HG03095 (cell line): Measurements from ENCODE around the gene COL23A1.

Experiments used
- ATAC-seq: cut with Tn5 transposase; IDR thresholded peaks from one replicate; pipeline ENCODE4 v1.9.1; 2021; ENCODE audit warnings: moderate library complexity; ENCODE audit not compliant: unreplicated experiment

Gene COL23A1

DNA sequence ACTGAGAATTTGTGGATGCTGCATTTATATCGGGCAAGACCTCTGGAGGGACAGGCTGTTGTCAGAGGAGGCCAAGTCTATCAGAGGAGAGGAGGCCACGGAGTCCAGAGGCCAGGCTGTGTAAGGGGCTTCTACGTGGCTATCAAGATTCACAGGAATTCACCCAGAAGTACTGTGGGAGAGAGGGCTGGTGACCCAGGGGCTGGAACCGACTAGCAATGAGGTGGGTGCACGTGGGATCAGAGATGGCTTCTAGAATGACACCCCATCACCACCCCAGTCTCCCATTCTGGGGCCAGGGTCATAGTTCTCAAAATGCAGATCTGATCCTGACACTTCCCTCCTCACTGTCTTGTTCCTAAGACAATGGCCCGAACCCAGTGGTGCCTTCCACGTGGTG, 296.4 kb downstream of the COL23A1 start:
- no peak for ATAC-seq

DNA sequence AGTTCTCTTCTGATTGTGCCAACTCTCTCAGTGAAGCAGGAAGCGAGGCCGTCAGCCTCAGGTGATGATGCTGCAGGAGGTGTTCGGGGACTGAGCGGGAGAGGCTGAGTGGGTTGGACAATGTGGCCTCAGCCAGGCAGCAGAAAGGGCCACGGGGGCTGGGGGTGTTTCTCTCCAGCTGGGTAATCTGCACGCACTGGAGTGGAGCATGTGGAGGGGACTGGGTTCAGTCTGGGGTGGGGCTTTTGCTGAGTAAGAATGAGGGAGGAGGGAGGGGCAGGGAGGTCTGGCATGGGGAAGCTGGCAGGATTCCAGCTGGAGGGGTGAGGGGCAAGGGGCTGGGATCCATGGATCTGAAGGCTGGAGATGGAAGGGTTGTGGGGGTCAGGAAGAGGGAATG, 296.8 kb downstream of the COL23A1 start:
- no peak for ATAC-seq

DNA sequence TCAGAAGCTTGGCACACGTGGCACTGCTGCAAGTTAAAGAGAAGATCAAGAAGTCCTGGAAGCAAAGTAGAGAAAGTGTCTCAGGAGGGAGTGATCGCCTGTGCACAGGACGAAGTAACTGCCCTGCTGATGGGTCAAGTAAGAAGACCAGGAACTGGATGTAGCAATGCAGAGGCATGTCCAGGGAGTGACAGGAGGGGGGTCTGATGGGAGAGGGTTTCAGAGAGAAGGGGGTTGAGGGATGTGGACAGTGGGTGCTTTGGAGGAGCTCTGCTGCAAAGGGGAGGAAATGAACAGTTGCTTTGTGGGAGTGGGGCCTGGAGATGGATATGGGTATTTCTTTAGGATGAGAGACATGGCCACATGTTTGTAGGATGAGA, 297.4 kb downstream of the COL23A1 start:
- no peak for ATAC-seq

DNA sequence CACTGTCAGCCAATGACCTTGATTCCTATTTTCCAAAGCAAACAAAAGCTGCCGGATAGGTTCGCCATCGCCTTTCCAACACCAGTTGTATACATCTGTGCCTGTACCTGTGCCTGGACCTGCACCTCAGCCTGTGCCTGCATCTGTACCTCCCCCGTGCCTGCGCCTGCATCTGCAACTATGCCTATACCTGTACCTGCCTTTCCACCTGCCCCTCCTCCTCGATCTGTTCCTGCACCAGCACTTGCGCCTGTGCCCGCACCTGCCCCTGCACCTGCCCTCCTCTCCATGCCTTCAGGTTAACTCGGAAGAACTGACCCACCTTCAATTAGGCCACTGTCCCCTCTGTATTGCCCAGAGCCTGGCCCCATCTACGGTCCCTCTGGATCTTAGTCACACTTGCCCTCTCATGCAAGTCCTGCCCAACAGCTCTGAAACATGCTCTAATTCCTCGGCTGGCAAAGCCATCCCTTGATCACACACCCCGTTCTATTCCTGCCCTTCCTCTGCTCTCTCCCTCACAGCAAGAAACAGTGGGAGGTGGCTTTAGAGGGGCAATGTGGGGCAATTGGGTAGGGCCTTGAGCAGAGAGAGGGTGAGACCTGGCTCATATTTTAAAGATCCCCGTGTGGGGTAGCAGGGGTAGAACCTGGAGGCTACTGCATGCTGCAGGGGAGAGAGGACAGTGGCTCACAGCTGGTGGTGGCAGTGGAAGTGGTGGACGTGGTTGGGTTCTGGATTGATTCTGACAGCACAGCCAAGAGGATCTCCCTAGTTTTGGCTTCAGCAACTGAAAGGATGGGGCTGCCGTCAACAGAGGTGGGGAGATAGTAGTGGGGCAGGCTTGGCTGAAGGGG, 298.0 kb downstream of the COL23A1 start:
- ATAC-seq, result no peak

DNA sequence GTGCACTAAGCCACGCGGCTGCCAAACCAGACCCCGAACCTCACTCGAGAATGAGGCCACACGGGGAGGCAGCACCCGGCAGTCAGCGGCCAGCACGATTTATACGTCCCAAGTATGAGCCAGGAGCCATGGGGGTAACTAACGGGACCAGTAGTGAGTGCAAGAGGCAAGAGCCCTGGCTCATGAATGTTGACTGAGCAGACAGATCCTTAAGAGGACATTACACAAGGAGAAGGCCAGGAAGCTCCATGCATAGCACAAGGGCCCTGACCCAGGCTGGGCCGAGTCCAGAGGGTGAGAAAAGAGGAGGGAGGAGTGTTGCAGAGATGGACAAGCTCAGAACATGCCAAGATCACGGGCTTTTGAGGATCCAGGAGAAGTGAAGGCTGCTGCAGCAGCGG, 299.0 kb downstream of the COL23A1 start:
- ATAC-seq, result no peak

DNA sequence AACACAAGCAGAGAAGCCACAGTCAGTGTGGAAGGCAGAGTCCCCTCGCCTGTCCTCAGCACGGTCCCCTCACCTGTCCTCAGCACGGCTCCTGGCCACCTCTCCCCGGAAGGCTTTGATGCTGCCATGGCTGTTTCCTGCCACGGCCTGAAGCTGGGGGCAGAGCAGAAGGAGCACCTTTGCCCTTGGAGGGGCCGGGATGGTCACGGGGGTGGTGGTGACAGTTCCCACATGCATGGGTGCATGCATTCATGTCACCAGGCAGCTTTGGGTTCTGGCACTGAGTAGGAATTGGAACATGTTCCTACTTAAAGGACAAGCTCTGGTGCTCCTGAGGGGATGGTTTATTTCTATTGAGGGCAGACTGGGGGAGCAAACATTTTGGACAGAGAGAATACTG, 299.8 kb downstream of the COL23A1 start:
- no peak for ATAC-seq

DNA sequence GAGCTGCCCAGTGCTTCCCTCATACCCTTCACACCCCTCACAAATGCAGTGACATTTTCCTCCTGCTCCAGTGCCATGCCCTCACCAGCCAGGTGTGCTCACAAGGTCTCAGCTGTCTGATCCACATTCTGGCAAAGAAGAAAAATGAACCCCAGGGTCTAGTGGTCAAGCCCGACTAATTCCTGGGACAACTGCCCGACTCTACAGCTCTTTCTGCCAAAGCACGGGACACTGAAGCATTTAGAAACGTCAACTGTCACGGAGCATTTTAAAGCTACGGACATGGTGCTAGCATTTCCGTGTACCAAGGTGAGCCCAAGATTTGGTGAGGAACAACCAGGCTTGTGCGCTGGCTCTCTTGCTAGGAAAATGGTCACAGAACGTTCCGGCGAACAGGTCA, 300.8 kb downstream of the COL23A1 start:
- no peak for ATAC-seq

DNA sequence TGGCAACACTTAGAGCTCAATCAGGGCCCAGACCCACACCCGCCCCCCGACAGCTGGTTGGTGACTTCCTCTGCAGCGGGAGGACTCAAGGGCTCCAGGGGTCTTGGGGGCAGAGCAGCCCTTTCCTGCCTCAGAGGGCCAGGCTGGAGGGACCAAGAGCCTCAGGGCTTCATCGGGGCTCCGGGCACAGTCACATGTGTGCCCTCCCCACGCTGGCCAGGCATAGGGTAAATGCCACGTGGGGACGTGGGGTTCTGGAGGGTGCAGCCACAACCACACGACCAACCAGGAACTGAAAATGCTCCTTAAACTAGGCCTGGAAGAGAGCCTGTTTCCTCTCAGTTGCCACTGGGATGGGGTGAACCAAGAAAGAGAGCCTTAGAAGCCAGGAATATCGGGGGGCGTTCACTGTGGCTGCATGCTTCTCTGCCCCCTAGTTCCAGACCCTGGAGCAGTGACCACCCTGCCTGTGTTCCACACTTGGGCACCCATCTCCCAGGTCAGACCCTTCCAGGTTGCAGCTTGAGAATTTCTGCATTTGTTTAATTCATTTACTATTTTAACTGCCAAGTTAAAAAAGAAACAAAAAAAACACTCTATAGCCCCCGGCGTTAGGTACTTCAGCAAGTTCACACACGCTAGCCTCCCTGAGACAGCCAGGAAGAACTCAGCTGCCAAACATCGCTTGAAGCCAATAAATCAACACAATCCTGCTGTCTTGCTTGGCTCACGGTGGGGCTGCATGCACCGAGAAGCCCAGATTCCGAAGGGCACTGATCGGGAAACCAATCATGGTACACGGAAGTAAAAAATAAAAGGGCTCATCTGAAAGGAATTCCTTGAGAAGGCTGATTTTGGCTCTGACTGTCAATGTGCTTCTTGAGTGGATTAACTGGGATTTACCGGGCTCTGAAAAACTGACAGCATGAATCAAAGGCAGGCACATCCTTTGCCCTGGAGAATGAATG, 301.5 kb downstream of the COL23A1 start:
- ATAC-seq, result no peak

DNA sequence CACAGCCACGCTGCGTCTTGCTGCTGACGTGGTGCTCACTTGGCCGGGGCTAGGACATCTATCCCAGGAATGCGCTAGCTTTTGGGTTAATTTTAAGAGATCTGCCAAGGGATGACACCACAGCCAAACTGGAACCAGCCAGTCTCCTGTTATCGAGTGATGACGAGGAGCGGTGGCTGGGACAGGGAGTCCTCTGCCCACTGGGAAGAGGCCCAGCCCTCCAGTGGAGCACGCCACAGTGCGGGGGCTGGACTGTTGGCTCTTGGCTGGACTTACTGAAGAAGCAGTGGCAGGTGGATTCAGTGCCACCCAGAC, 302.4 kb downstream of the COL23A1 start:
- no peak for ATAC-seq

DNA sequence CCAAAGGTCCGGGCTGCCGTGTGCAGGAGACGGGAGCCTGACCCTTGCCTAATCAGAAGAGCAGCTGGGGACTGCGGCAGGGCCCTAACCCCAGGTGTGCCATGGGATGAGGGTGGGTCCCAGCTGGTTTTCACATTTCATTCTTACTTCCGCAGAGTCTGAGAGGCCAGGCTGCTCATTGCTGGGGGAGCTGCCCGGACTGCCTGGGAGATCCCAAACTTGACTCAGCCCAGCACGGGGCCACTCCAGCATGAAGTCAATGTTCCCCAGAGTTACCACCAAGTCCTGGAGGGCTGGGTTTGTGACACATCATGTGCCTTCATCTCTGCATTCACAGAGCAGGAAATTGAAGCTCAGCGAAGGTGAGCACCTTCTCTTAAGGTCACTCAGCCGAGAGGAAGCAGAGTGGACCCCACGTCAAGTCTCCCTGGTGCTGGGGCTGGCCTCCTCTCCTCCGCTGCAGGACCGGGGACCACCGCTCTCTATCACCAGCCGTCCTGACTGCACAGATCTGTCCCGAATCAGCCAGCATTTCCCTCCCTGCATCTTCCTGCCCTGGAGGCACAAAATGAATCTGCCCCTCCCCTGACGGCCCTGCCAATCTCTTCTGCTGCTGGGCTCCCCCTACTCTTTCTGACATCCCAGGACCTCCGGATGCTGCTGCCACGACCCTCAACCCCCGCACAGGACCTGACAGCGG, 303.0 kb downstream of the COL23A1 start:
- ATAC-seq, result no peak

DNA sequence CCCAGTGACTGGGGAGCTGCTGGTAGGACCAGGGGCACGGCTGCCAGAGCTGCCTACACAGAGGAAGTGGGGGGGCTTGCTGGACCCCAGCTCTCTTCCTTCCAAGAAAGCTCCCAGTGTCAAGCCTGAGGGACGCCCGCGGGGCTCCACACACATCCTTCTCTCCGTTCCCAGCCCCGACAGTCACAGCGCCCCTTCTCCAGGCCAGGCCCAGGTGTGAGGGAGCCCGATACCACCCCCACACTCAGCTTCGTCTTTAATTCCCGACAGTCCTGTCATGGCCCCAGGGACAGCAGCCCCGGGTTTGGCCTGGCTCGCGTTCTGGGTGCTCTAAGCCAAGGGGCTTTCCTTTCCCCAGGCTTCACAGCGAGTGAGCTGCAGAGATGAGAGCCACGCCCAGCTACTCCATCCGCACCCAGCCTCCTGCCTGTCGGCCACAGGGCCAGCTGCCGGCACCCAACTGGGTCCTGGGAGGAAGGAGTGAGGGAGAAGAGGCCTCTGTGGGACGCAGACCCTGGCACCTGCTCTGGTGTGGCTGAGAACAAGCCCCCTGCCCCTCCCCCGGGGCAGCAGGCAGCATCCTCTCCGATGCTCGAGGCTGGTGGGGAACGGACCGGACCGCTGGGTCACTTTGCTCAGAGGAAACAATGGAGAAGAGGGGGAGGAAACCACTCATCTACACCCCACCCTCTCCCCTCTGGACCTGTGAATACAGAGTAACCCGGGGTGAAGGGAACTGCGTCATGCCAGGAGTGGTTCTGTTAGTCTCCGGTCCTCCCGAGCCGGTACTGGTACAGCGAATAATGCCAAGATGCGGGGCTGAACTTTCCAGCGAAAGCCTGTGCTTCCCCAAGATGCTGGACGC, 303.7 kb downstream of the COL23A1 start:
- ATAC-seq, result no peak

DNA sequence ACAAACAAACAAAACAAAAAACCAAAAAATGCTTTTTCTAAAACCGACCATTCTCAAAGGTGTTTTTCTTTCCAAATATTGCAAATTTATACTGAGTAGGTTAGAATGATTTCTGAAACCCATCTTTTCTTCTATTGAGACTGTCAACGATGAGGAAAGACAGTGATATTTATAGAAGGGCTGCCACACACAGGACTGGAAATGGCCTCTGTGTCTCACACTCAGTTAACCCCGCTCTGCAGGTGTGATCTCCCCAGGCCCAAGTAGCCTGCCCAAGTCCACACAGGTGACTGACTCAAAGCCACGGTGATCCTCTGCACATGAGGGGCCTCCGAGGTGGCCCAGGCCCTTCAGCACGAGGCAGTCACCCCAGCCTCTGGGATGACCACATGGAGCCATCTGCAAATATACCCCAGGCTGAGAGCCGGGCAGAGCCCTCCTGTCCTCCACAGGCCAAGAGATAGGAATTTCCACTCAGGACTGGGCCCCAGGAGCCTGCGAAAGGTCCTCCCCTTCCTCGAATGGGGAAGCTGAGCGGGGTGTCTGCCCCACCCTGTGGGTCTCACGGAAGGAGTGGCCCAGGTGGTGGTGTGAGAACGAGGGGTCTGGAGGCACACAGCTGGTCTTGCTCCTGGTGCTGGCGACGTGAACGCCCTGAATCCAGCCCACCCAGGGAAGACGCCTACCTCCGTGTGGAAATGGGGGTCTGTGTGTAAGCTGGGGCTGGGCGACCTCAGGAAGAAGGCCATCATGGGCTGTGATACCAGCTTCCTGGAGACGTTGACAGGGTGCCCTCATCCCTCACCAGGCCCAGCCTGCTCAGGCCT, 304.6 kb downstream of the COL23A1 start:
- no peak for ATAC-seq

DNA sequence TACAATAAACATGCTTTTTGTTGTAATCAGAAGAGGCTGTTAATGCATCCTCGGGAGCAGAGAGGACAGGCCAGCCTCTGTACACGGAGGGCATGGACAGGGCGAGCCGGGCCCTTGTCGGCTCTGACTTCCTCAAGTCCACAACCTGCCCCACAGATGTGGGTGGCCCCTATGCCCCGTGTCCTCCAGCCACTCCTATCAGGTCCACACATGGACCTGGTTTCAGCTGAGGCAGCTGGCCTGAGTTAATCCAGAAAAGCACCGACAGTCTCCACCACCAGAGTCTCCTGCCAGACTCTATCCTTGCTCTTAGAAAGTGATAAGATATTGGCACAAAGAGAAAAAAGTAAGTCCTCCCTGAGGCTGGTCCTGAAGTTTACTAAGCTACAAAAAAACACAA, 305.2 kb downstream of the COL23A1 start:
- no peak for ATAC-seq

DNA sequence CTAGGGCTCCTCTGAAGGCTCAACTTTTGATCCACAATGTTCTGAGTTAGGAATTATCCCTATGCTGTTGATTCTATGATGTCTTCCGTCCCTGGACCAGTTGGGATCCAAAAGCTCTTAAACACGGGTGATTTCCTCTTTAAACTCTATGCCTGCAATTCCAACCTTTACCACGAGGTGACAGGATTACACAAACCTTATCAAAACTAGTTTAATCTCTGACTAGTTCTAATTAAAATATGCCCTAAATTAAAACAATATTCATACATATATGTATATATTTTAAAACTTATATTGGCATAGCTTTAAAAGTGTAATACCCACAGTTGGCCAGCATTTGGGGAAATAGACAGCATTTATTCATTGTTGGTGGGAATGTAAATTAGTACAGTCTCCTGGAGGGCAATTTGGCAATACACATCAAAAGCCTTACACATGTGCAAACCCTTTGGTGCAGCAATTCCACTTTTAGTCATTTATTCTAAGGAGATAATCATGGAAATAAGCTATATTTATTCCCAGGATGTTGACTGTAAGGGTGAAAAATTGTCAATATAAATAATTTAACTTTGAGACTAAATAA, 306.0 kb downstream of the COL23A1 start:
- no peak for ATAC-seq

DNA sequence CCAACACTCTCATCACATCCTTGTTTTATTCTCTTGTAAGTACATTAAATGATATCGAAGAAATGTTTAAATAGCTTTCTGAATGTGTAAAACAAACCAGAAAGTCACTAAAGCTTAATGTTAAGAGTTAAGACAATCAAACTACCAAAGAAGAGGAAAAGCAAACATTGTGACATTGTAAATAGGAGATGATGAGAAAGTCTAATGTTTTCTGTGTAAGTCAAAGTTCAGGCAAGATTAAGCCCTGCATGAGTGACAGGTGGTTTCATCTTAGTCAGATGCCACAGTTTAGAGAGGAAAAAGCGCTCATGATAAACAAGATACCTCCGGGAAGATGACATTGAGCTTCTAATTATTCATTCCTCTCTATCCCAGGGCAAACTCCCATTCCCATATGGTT, 306.7 kb downstream of the COL23A1 start:
- no peak for ATAC-seq

DNA sequence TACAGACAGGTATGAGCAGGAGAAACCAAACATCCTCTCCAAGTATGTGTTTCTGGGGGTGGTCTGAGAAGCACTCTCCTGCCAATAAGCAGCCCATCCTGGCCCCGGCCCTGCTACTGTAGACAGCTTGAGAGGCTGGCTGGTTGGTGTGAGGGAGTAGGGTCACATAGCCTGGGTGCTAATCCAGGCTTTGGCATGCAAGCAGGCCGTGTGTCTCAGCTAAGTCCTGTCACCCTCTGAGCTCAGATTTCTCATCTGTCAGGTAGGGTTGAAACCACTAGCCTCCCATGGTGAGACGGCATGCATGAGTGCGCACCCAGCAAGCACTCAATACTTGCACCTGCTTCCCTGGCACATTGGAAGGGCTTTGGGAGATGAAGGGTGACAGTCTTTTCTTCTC, 307.8 kb downstream of the COL23A1 start:
- ATAC-seq, result no peak

DNA sequence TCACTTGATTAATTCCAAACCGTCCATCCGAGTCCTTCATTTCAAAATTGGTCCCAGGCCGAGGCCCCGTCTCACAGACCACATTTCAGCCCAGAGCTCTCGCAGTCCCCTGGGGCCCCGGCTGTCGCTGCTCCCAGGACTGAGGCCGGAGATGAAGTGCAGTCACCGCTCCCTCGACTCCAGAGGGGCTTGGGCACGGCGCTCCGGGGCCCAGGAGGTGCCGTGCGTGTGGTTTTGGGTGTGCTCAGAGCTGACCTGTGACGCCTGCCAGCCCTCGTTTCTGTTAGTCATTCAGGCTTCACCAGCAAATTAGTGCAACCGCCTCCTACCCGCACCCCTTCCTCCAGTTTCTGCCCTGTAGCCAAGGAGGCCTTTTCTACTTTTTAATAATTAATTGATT, 308.9 kb downstream of the COL23A1 start:
- no peak for ATAC-seq

DNA sequence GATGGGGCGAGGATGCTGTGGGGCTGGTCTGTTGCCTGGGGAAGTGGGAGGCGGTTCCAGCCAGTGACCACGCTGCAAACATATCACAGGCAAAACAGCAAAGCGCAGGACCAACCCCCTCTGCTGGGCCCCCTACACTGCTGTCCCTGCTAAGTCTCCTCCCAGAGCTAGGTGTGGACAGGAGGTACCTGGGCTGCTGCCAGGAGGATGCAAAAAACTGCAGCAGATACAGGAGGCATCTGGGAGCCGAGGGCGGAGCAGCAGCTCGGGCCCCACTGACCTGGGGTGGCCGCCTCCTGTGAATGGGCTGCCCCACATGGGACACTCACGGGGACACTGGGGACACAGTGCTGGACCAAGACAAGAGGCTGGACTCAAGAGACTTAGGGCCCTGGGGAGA, 309.6 kb downstream of the COL23A1 start:
- no peak for ATAC-seq

DNA sequence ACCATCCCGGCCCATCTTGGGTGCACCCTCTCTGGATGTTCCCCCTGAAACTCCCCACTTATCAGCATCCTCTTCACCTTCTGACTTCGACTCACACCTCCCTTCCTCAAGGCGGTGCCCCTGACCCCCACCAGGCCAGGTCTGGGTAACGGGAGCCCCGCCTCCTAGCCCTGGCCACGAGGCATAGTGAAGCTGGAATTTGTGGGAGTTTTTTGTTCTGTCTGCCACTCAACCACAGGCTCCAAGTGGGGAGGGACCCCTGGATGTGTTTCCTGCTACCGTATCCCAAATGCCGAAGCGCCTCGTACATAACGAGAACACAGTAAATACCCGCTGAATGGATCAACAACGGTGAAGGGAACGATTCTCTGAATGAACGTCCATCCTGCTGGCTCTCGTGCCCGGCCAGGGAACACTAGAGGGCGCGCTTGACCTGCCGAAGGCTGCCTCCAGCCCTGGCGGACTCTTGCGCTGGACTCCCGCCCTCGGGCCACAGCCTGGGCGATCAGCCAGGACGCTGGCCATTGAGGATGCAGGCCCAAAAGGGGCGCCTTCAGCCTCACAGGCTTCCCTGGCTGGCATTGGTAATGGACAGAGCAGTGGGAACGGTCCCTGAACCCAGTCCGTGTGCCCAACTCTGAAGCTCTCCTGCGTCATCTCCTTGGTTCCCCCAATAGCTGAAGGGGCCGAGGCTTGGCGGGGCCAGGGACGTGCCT, 310.3 kb downstream of the COL23A1 start:
- peak; percentile 60 for ATAC-seq
